PC-9 (cell line): ENCODE results near the gene FLT3. TPM values are rescaled to one million over a fixed set of nuclear protein-coding genes. Genes with fewer than 3 reads are reported as not detected.

Experiments used
- BruUV-seq: library from RNA; stranded (reverse); fragments of 400-500 nt; replicated peaks from 2 replicates; lab custom pipeline; 2021; lab: Mats Ljungman, UMichigan
- CTCF ChIA-PET: fragments of 300-600 bp; sonication (Branson Sonifier 250); formaldehyde crosslinking; loops from one replicate; lab custom pipeline; 2022; ENCODE audit warnings: antibody characterized with exemption; lab: Charles Lee
- POLR2A ChIA-PET: fragments of 300-600 bp; sonication (Branson Sonifier 250); formaldehyde crosslinking; loops from one replicate; lab custom pipeline; 2022; ENCODE audit warnings: antibody characterized with exemption; ENCODE audit not compliant: unreplicated experiment; lab: Charles Lee
- DNase-seq, 2 experiments: peaks; one replicate each; pipeline versions ENCODE4 v3.0.0 to v3.0.0-alpha.2; 2015 to 2022; ENCODE audit warnings: mixed read lengths in 1 of 2
- H2AFZ ChIP-seq: fragments of 200-600 bp; sonication (generic); 2 replicates; pipeline ENCODE4 v1.8.1; 2017; ENCODE audit warnings: antibody characterized with exemption
- H3F3A ChIP-seq: fragments of 200-600 bp; sonication (generic); 2 replicates; pipeline ENCODE4 v1.8.1; 2017; ENCODE audit warnings: antibody characterized with exemption, mild to moderate bottlenecking, low read depth; ENCODE audit not compliant: insufficient read depth
- H3K27ac ChIP-seq: fragments of 200-600 bp; sonication (generic); 2 replicates; pipeline ENCODE4 v1.6.1; 2016; ENCODE audit warnings: mixed run types
- H3K27me3 ChIP-seq: fragments of 200-600 bp; sonication (generic); 2 replicates; pipeline ENCODE4 v1.6.1; 2016; ENCODE audit warnings: low read depth, mixed run types; ENCODE audit not compliant: insufficient read depth
- H3K36me3 ChIP-seq: fragments of 200-600 bp; sonication (generic); 2 replicates; pipeline ENCODE4 v1.6.1; 2016; ENCODE audit warnings: low read depth, mixed run types
- H3K4me1 ChIP-seq: fragments of 200-600 bp; sonication (generic); replicated peaks from 2 replicates; pipeline ENCODE4 v1.6.1; 2016; ENCODE audit warnings: mixed run types; ENCODE audit not compliant: insufficient read depth
- H3K4me2 ChIP-seq: fragments of 200-600 bp; sonication (generic); 2 replicates; pipeline ENCODE4 v1.6.1; 2017; ENCODE audit warnings: mixed run types
- H3K4me3 ChIP-seq: fragments of 200-600 bp; sonication (generic); 2 replicates; pipeline ENCODE4 v1.6.1; 2016; ENCODE audit warnings: mixed run types
- H3K79me2 ChIP-seq: fragments of 200-600 bp; sonication (generic); 2 replicates; pipeline ENCODE4 v1.6.1; 2017; ENCODE audit warnings: low read depth, mixed run types
- H3K9me2 ChIP-seq: fragments of 200-600 bp; sonication (generic); 2 replicates; pipeline ENCODE4 v1.8.1; 2017; ENCODE audit warnings: mild to moderate bottlenecking; ENCODE audit not compliant: insufficient read depth
- H3K9me3 ChIP-seq: fragments of 200-600 bp; sonication (generic); 2 replicates; pipeline ENCODE4 v1.8.1; 2016; ENCODE audit warnings: low read depth; ENCODE audit not compliant: insufficient read depth
- H4K20me1 ChIP-seq: fragments of 200-600 bp; sonication (generic); 2 replicates; pipeline ENCODE4 v1.8.1; 2017; ENCODE audit not compliant: insufficient read depth
- CTCF ChIP-seq: fragments of 200-600 bp; sonication (generic); conservative IDR thresholded peaks from 2 replicates; pipeline ENCODE4 v1.6.1; 2017; ENCODE audit warnings: mixed run types, antibody characterized with exemption, mild to moderate bottlenecking, moderate library complexity
- EZH2 ChIP-seq: fragments of 200-600 bp; sonication (generic); IDR thresholded peaks from 2 replicates; pipeline ENCODE4 v1.8.0; 2017; ENCODE audit warnings: antibody characterized with exemption, low read depth
- intact Hi-C: fragments of 100-400 bp; cut with micrococcal nuclease; formaldehyde crosslinking; loops from one replicate; pipeline ENCODE4 v1.10.0; 2022; ENCODE audit not compliant: unreplicated experiment
- total RNA-seq: library from RNA; stranded (reverse); gene quantifications from 2 replicates; pipeline ENCODE4 v1.2.3, GENCODE V29; 2021

Gene FLT3
- total RNA-seq, 1 experiment from 2014 or later = not detected

- Histone ChIP-seq H3F3A (no peaks in the 10 kb centered on the region), H3K27me3 (peaks cover 23% of the 10 kb centered on the region; the same call in 1 of the 2 replicates), H3K9me3 (no peaks in the 10 kb centered on the region), H3K4me3 (no peak within 1 kb of the TSS), H3K79me2 (no peaks in the 10 kb centered on the region), H3K9me2 (no peaks in the 10 kb centered on the region), H3K4me1 (no peaks in the 10 kb centered on the region), H3K27ac (no peak within 1 kb of the TSS), H4K20me1 (no peaks in the 10 kb centered on the region), H3K4me2 (no peak within 1 kb of the TSS), H3K36me3 (no peaks in the 10 kb centered on the region), H2AFZ (no peak within 1 kb of the TSS)
- POLR2A ChIA-PET = interaction anchor here (0.7 kb wide), 1 partner anchor 648 kb away, joined by 4 read pairs; no protein-coding TSS in a partner anchor
- intact Hi-C loops = no loop called here
- TF ChIP-seq CTCF (no peak), EZH2 (no peak)
- no TSS peak for BruUV-seq
- DNase-seq = no peak
- CTCF ChIA-PET = interaction anchor here (0.6 kb wide), 1 partner anchor 1783 kb away, joined by 5 read pairs; no protein-coding TSS in a partner anchor
Observed at GRCh38 chr13:27988520-27988919, 111.9 kb downstream of the FLT3 start, which contains the start of gene URAD. Gene URAD, minus strand, starts transcription at chr13:27988693. Its CDS starts 56 bp downstream, at chr13:27988637.

- Histone ChIP-seq H3K27me3 (peaks cover 38% of the 10 kb centered on the region), H3K4me3 (no peak overlapping the region), H3K9me3 (no peaks in the 10 kb centered on the region), H3F3A (no peaks in the 10 kb centered on the region), H4K20me1 (no peaks in the 10 kb centered on the region), H3K36me3 (no peaks in the 10 kb centered on the region), H3K79me2 (no peaks in the 10 kb centered on the region), H3K27ac (no peak overlapping the region), H3K4me2 (no peak overlapping the region), H2AFZ (no peak overlapping the region), H3K4me1 (no peaks in the 10 kb centered on the region), H3K9me2 (no peaks in the 10 kb centered on the region)
- CTCF ChIA-PET = no interaction called here
- no peak for TF ChIP-seq EZH2
- no peak for TF ChIP-seq CTCF
- intact Hi-C loops = loop anchor here (2.0 kb wide), 1 partner anchor 1041 kb away; no protein-coding TSS in a partner anchor
- POLR2A ChIA-PET = no interaction called here
- BruUV-seq = no TSS peak
- DNase-seq = no peak
Observed at GRCh38 chr13:27985600-27985999, 114.8 kb downstream of the FLT3 start.

- POLR2A ChIA-PET = no interaction called here
- Histone ChIP-seq H3F3A (no peaks in the 10 kb centered on the region), H3K79me2 (no peaks in the 10 kb centered on the region), H4K20me1 (no peaks in the 10 kb centered on the region), H3K4me1 (no peaks in the 10 kb centered on the region), H3K36me3 (no peaks in the 10 kb centered on the region), H3K9me3 (no peaks in the 10 kb centered on the region), H3K27ac (no peak overlapping the region), H3K4me3 (no peak overlapping the region), H3K27me3 (peaks cover 45% of the 10 kb centered on the region), H3K4me2 (no peak overlapping the region), H3K9me2 (no peaks in the 10 kb centered on the region), H2AFZ (no peak overlapping the region)
- BruUV-seq = no TSS peak
- TF ChIP-seq EZH2 = no peak
- TF ChIP-seq CTCF = no peak
- DNase-seq = no peak
- intact Hi-C loops = no loop called here
- CTCF ChIA-PET = interaction anchor here (0.6 kb wide), 1 partner anchor 621 kb away, joined by 3 read pairs; no protein-coding TSS in a partner anchor
Observed at GRCh38 chr13:27982361-27982760, 118.0 kb downstream of the FLT3 start.
